ENCODE results near the gene SPOCK1.

SPOCK1 gene

GRCh38 chr5:137431051-137431450 lies 68.1 kb downstream of the SPOCK1 start:
- no peak for TF ChIP-seq EZH2 (IDR thresholded peaks at IDR 0.05)
- no peaks in the 10 kb centered on the region for H3K36me3 ChIP-seq (ENCODE audit: insufficient read depth, low read length)
- H3K9me3 ChIP-seq (ENCODE audit: low read depth, low read length): no peaks in the 10 kb centered on the region
- H3K4me3 ChIP-seq: no peak overlapping the region
- H3K27ac ChIP-seq: no peak overlapping the region
- DNase-seq (ENCODE audit: low read depth, low spot score): no peak
- H3K9ac ChIP-seq (ENCODE audit: insufficient read length): no peak overlapping the region

DNA sequence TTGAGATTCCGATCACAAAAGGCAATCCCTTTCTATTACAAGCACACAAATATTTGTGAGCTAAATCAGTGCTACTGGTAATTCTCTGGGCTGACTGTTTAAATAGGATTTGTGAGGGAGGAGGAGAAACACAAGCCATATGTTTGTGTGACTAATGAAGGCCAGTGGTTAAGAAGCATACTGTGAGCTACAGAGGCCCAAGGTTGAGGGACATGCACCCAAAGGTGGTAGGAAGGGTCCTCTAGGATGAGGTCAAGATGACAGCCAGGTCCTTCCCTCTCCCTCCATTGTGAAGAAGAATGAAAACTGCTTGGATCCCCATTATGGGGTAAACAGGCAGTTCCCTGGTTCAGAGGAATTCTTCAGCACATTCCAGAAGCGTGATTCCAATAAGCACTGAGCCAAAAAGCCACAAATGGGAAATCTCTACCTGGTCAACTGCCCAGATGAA lies 83.9 kb downstream of the SPOCK1 start:
- H3K9me3 ChIP-seq (ENCODE audit: low read depth, low read length): no peaks in the 10 kb centered on the region
- TF ChIP-seq EZH2 (IDR thresholded peaks at IDR 0.05) (no peak), FOXP2 (optimal IDR thresholded peaks at IDR 0.05; ENCODE audit: control extremely low read depth, extremely low read length, insufficient read depth) (no peak), POLR2AphosphoS5 (IDR thresholded peaks at IDR 0.05; ENCODE audit: borderline replicate concordance, low read depth, low read length) (no peak)
- DNase-seq (ENCODE audit: low read depth, low spot score): no peak

GRCh38 chr5:137414112-137414755 lies 84.9 kb downstream of the SPOCK1 start:
- H3K27ac ChIP-seq: no peak overlapping the region
- H3K9me3 ChIP-seq (ENCODE audit: low read depth, low read length): no peaks in the 10 kb centered on the region
- TF ChIP-seq POLR2AphosphoS5 (IDR thresholded peaks at IDR 0.05; ENCODE audit: borderline replicate concordance, low read depth, low read length): no peak
- no peak for TF ChIP-seq FOXP2 (optimal IDR thresholded peaks at IDR 0.05; ENCODE audit: control extremely low read depth, extremely low read length, insufficient read depth)
- no peak for TF ChIP-seq EZH2 (IDR thresholded peaks at IDR 0.05)
- H3K4me3 ChIP-seq: no peak overlapping the region
- no peak overlapping the region for H3K9ac ChIP-seq (ENCODE audit: insufficient read length)
- DNase-seq (ENCODE audit: low read depth, low spot score): no peak
- no peaks in the 10 kb centered on the region for H3K36me3 ChIP-seq (ENCODE audit: insufficient read depth, low read length)

More for the DNA sequence above, 83.9 kb downstream of the SPOCK1 start:
- Histone ChIP-seq H3K9ac (ENCODE audit: insufficient read length) (no peak overlapping the region), H3K4me3 (no peak overlapping the region), H3K36me3 (ENCODE audit: insufficient read depth, low read length) (no peaks in the 10 kb centered on the region), H3K27ac (no peak overlapping the region)

DNA sequence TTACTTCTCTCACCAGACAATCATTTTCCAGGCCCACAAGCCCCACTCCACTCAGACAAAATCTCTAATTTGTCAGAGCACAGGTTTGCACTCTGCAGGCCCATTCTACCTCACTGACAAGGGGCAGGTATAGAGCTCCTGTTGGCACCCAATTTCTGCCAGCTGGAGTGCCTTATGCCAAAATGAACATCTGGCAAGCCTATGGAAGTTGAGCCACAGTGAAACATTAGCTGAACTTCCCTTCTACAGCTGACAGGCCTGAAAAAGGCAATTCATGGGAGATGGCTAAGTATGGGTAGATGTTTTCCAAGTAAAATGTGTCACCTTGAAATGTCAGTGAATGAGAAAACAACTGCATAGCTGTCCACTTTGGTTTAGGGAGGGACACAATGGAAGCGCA lies 87.0 kb downstream of the SPOCK1 start:
- DNase-seq (ENCODE audit: low read depth, low spot score): no peak
- TF ChIP-seq EZH2 (IDR thresholded peaks at IDR 0.05): no peak
- no peak for TF ChIP-seq FOXP2 (optimal IDR thresholded peaks at IDR 0.05; ENCODE audit: control extremely low read depth, extremely low read length, insufficient read depth)
- no peak for TF ChIP-seq POLR2AphosphoS5 (IDR thresholded peaks at IDR 0.05; ENCODE audit: borderline replicate concordance, low read depth, low read length)
- Histone ChIP-seq H3K36me3 (ENCODE audit: insufficient read depth, low read length) (no peaks in the 10 kb centered on the region), H3K27ac (no peak overlapping the region), H3K4me3 (no peak overlapping the region), H3K9ac (ENCODE audit: insufficient read length) (no peak overlapping the region), H3K9me3 (ENCODE audit: low read depth, low read length) (no peaks in the 10 kb centered on the region)

DNA sequence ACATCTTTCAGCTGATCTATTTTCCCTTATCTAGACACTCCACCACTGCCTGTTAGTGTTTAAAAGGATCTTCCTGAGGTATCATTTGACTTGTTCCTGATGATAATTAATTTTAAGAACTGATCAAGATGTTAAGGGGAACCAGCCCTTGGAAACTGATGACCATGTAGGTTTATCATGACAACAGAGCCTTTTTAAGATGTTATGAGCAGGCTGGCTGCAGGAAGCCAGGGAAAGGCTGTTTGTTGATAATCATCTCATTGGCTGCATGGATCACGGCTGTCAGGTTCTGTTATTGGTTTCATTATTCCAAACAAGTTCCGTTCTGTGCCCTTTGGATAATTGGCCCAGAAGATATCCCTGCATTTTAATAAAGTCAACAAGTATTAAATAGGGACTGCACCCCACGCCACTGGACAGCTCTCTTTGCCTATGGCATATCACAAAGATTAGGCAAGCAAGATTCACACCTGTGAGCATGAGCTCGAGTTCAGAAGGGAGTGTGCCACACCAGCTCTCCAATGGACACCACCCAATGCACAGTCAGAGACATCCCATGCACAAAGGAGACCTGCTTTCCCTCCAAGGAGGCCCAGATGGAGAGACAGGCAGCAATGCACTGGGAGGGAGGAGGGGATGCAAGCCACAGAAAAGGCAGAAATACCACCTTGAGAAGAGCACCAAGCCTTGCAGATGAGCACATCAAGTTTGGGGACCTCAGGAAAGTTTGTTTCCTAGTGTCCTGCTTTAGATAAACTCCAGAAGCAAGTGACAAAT lies 88.7 kb downstream of the SPOCK1 start:
- no peak for DNase-seq (ENCODE audit: low read depth, low spot score)
- Histone ChIP-seq H3K9ac (ENCODE audit: insufficient read length) (no peak overlapping the region), H3K9me3 (ENCODE audit: low read depth, low read length) (no peaks in the 10 kb centered on the region), H3K36me3 (ENCODE audit: insufficient read depth, low read length) (no peaks in the 10 kb centered on the region), H3K27ac (no peak overlapping the region), H3K4me3 (no peak overlapping the region)
- TF ChIP-seq FOXP2 (optimal IDR thresholded peaks at IDR 0.05; ENCODE audit: control extremely low read depth, extremely low read length, insufficient read depth) (no peak), POLR2AphosphoS5 (IDR thresholded peaks at IDR 0.05; ENCODE audit: borderline replicate concordance, low read depth, low read length) (no peak), EZH2 (IDR thresholded peaks at IDR 0.05) (no peak)

DNA sequence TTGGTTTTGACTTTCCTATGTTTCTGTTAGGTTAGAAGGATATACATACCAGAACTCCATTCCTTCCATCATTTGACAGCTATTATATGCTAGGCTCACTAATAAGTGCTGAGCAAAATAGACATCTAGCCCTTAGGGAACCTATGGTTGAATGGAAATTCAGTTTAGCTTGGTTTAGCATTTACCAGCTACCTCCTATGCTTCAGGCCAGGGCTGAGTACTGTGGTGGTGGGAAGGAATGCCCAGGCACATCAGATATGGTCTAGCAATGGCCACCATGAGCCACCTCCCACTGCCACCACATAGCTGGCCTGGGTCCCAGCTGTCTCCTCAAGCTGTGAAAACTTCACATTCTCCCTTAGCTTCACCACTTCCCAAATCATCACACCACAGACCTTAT lies 89.4 kb downstream of the SPOCK1 start:
- Histone ChIP-seq H3K4me3 (no peak overlapping the region), H3K36me3 (ENCODE audit: insufficient read depth, low read length) (no peaks in the 10 kb centered on the region), H3K9me3 (ENCODE audit: low read depth, low read length) (no peaks in the 10 kb centered on the region), H3K9ac (ENCODE audit: insufficient read length) (no peak overlapping the region), H3K27ac (no peak overlapping the region)
- DNase-seq (ENCODE audit: low read depth, low spot score): no peak
- no peak for TF ChIP-seq FOXP2 (optimal IDR thresholded peaks at IDR 0.05; ENCODE audit: control extremely low read depth, extremely low read length, insufficient read depth)
- no peak for TF ChIP-seq EZH2 (IDR thresholded peaks at IDR 0.05)
- TF ChIP-seq POLR2AphosphoS5 (IDR thresholded peaks at IDR 0.05; ENCODE audit: borderline replicate concordance, low read depth, low read length): no peak

- no peak overlapping the region for H3K9ac ChIP-seq (ENCODE audit: insufficient read length)
- H3K36me3 ChIP-seq (ENCODE audit: insufficient read depth, low read length): no peaks in the 10 kb centered on the region
- H3K27ac ChIP-seq: no peak overlapping the region
- H3K9me3 ChIP-seq (ENCODE audit: low read depth, low read length): no peaks in the 10 kb centered on the region
- TF ChIP-seq EZH2 (IDR thresholded peaks at IDR 0.05): no peak
- TF ChIP-seq FOXP2 (optimal IDR thresholded peaks at IDR 0.05; ENCODE audit: control extremely low read depth, extremely low read length, insufficient read depth): no peak
- TF ChIP-seq POLR2AphosphoS5 (IDR thresholded peaks at IDR 0.05; ENCODE audit: borderline replicate concordance, low read depth, low read length): no peak
- no peak for DNase-seq (ENCODE audit: low read depth, low spot score)
- H3K4me3 ChIP-seq: no peak overlapping the region
These were observed 92.0 kb downstream of the SPOCK1 start for GRCh38 chr5:137407090-137407489.

- Histone ChIP-seq H3K9ac (ENCODE audit: insufficient read length) (no peak overlapping the region), H3K27ac (no peak overlapping the region), H3K9me3 (ENCODE audit: low read depth, low read length) (no peaks in the 10 kb centered on the region), H3K36me3 (ENCODE audit: insufficient read depth, low read length) (no peaks in the 10 kb centered on the region), H3K4me3 (no peak overlapping the region)
- no peak for DNase-seq (ENCODE audit: low read depth, low spot score)
- TF ChIP-seq EZH2 (IDR thresholded peaks at IDR 0.05): no peak
- TF ChIP-seq POLR2AphosphoS5 (IDR thresholded peaks at IDR 0.05; ENCODE audit: borderline replicate concordance, low read depth, low read length): no peak
- TF ChIP-seq FOXP2 (optimal IDR thresholded peaks at IDR 0.05; ENCODE audit: control extremely low read depth, extremely low read length, insufficient read depth): no peak
These were observed 93.7 kb downstream of the SPOCK1 start for GRCh38 chr5:137405393-137405792.

Measured in SK-N-MC (cell line).